SK-N-SH (cell line): ENCODE measurements around the gene RHOBTB1. TPM values are rescaled to one million over a fixed set of nuclear protein-coding genes. Genes with fewer than 3 reads are reported as not detected.

Experiments
- CTCF ChIA-PET: fragments of 300-600, 350-600 bp; formaldehyde crosslinking; extraction: SDS; loops from one replicate; lab custom pipeline; 2021; lab: Yijun Ruan, JAX
- POLR2A ChIA-PET: fragments of 350-600 bp; sonication (Branson Sonifier 250); formaldehyde crosslinking; extraction: SDS; loops from one replicate; lab custom pipeline; 2020; ENCODE audit warnings: antibody characterized with exemption, inconsistent platforms; lab: Yijun Ruan, JAX
- DNase-seq: peaks from one replicate; pipeline ENCODE4 v3.0.0; 2012
- H2AFZ ChIP-seq: fragments of 200-600 bp; sonication (generic); 2 replicates; pipeline ENCODE4 v1.8.1; 2016; ENCODE audit warnings: antibody characterized with exemption, mild to moderate bottlenecking, low read depth
- H3F3A ChIP-seq: fragments of 200-600 bp; sonication (generic); replicated peaks from 2 replicates; pipeline ENCODE3; 2016; ENCODE audit warnings: antibody characterized with exemption, mild to moderate bottlenecking; ENCODE audit not compliant: insufficient read depth
- H3K27ac ChIP-seq, 2 experiments: fragments of 200-500 bp in 1 of 2; fragments of 200-600 bp in 1 of 2; sonication (Bioruptor generic) in 1 of 2; sonication (generic), shearing (Covaris generic) in 1 of 2; 2 replicates each; pipeline versions ENCODE4 v1.5.1 to v1.6.1; 2014 to 2016; ENCODE audit warnings: low read depth in 2 of 2, inconsistent platforms in 1 of 2, low read length in 1 of 2, mild to moderate bottlenecking in 1 of 2, mixed read lengths in 1 of 2
- H3K27me3 ChIP-seq: fragments of 200-600 bp; sonication (generic), shearing (Covaris generic); 2 replicates; pipeline ENCODE4 v1.6.1; 2016; ENCODE audit warnings: mixed run types; ENCODE audit not compliant: insufficient read depth
- H3K36me3 ChIP-seq, 2 experiments: fragments of 200-500 bp in 1 of 2; fragments of 200-600 bp in 1 of 2; sonication (Bioruptor generic) in 1 of 2; sonication (generic) in 1 of 2; replicated peaks in 1 of 2; 2 replicates each; pipeline versions ENCODE3 to v1.5.1; 2014 to 2016; ENCODE audit warnings: low read length in 1 of 2, mild to moderate bottlenecking in 1 of 2; ENCODE audit not compliant: insufficient read depth in 2 of 2, control insufficient read depth in 1 of 2
- H3K4me1 ChIP-seq, 2 experiments: fragments of 200-500 bp in 1 of 2; fragments of 200-600 bp in 1 of 2; sonication (Bioruptor generic) in 1 of 2; sonication (generic), shearing (Covaris generic) in 1 of 2; 2 replicates each; pipeline versions ENCODE4 v1.5.1 to v1.6.1; 2014 to 2016; ENCODE audit warnings: low read depth in 1 of 2, low read length in 1 of 2, mixed run types in 1 of 2; ENCODE audit not compliant: insufficient read depth in 2 of 2, control insufficient read depth in 1 of 2
- H3K4me2 ChIP-seq: fragments of 200-600 bp; sonication (generic), shearing (Covaris generic); 2 replicates; pipeline ENCODE4 v1.6.1; 2017; ENCODE audit warnings: mixed run types
- H3K4me3 ChIP-seq, 2 experiments: fragments of 200-500 bp in 1 of 2; fragments of 200-600 bp in 1 of 2; sonication (Bioruptor generic) in 1 of 2; sonication (generic), shearing (Covaris generic) in 1 of 2; 2 replicates each; pipeline versions ENCODE4 v1.5.1 to v1.8.1; 2014 to 2016; ENCODE audit warnings: low read depth in 2 of 2, inconsistent platforms in 1 of 2, low read length in 1 of 2, mild to moderate bottlenecking in 1 of 2, mixed read lengths in 1 of 2, moderate library complexity in 1 of 2
- H3K79me2 ChIP-seq: fragments of 200-600 bp; sonication (generic); 2 replicates; pipeline ENCODE4 v1.8.1; 2017; ENCODE audit warnings: mild to moderate bottlenecking; ENCODE audit not compliant: insufficient read depth
- H3K9ac ChIP-seq: fragments of 200-600 bp; sonication (generic); 2 replicates; pipeline ENCODE4 v1.6.1; 2017; ENCODE audit warnings: mixed run types
- H3K9me2 ChIP-seq: fragments of 200-600 bp; sonication (generic); 2 replicates; pipeline ENCODE4 v1.6.1; 2017; ENCODE audit warnings: mixed run types
- H3K9me3 ChIP-seq: fragments of 200-600 bp; sonication (generic); 2 replicates; pipeline ENCODE4 v1.6.1; 2017; ENCODE audit warnings: mixed run types, mild to moderate bottlenecking, moderate library complexity
- H4K20me1 ChIP-seq: fragments of 200-600 bp; sonication (generic); 2 replicates; pipeline ENCODE4 v1.6.1; 2017; ENCODE audit warnings: mild to moderate bottlenecking, mixed run types; ENCODE audit not compliant: insufficient read depth
- CHD2 ChIP-seq: fragments of 150-350 bp; IDR thresholded peaks from 2 replicates; pipeline ENCODE4 v1.6.1; 2018; ENCODE audit warnings: low read length; ENCODE audit not compliant: partially characterized antibody
- EZH2phosphoT487 ChIP-seq: fragments of 200-600 bp; sonication (generic); IDR thresholded peaks from 2 replicates; pipeline ENCODE4 v1.6.1; 2017; ENCODE audit warnings: low read depth, mixed run types, mild to moderate bottlenecking, antibody characterized with exemption, moderate library complexity, borderline replicate concordance
- FOSL2 ChIP-seq: IDR thresholded peaks from 2 replicates; pipeline ENCODE4 v1.4.0; 2012; ENCODE audit warnings: low read depth, mild to moderate bottlenecking, moderate library complexity, borderline replicate concordance
- FOXJ3 ChIP-seq: sonication (generic); formaldehyde crosslinking; IDR thresholded peaks from 2 replicates; pipeline ENCODE4 v1.5.1; 2020; ENCODE audit warnings: mild to moderate bottlenecking, missing genetic modification reagents
- FOXM1 ChIP-seq: IDR thresholded peaks from 2 replicates; pipeline ENCODE4 v1.4.0; 2012; ENCODE audit warnings: low read depth, mild to moderate bottlenecking
- GABPA ChIP-seq: IDR thresholded peaks from 2 replicates; pipeline ENCODE4 v1.4.0; 2012; ENCODE audit warnings: low read depth, mild to moderate bottlenecking
- GATA2 ChIP-seq: sonication (generic); formaldehyde crosslinking; IDR thresholded peaks from 2 replicates; pipeline ENCODE4 v1.5.0; 2020; ENCODE audit warnings: mild to moderate bottlenecking, missing genetic modification reagents
- NFIC ChIP-seq: IDR thresholded peaks from 2 replicates; pipeline ENCODE4 v1.4.0; 2012; ENCODE audit warnings: borderline replicate concordance
- PBX3 ChIP-seq: IDR thresholded peaks from 2 replicates; pipeline ENCODE4; 2012
- POLR2AphosphoS5 ChIP-seq: IDR thresholded peaks from 2 replicates; pipeline ENCODE4 v1.6.1; 2012; ENCODE audit warnings: low read depth, low read length
- RAD21 ChIP-seq: IDR thresholded peaks from 2 replicates; pipeline ENCODE4 v1.6.1; 2012; ENCODE audit warnings: mild to moderate bottlenecking, low read length
- RFX5 ChIP-seq: IDR thresholded peaks from 2 replicates; pipeline ENCODE4 v1.6.1; 2012; ENCODE audit warnings: mild to moderate bottlenecking, improper control_type of control experiment, low read length
- RXRA ChIP-seq: IDR thresholded peaks from 2 replicates; pipeline ENCODE4 v1.4.0; 2012; ENCODE audit warnings: low read depth, mild to moderate bottlenecking, borderline replicate concordance
- SIN3A ChIP-seq: IDR thresholded peaks from 2 replicates; pipeline ENCODE4 v1.6.1; 2012; ENCODE audit warnings: low read depth, mild to moderate bottlenecking, low read length, moderate library complexity, borderline replicate concordance
- TAF1 ChIP-seq: IDR thresholded peaks from 2 replicates; pipeline ENCODE4 v1.6.1; 2012; ENCODE audit warnings: low read depth, mild to moderate bottlenecking, low read length, moderate library complexity, borderline replicate concordance
- TEAD4 ChIP-seq: IDR thresholded peaks from 2 replicates; pipeline ENCODE4 v1.4.0; 2012; ENCODE audit warnings: mild to moderate bottlenecking, borderline replicate concordance; ENCODE audit not compliant: insufficient read depth
- USF2 ChIP-seq: fragments of 150-350 bp; IDR thresholded peaks from 2 replicates; pipeline ENCODE4 v1.6.1; 2017; ENCODE audit warnings: antibody characterized with exemption, low read length, low read depth, borderline replicate concordance
- WGBS: methylation state at CpG from one replicate; pipeline ENCODE4 v1.1.6; 2017; ENCODE audit warnings: low lambda C conversion rate; 5-methylcytosine and 5-hydroxymethylcytosine counted together
- polyA plus RNA-seq, 3 experiments: library from polyadenylated mRNA; depleted of rRNA; stranded (reverse); fragments of >200 nt; gene quantifications; 2 replicates each; pipeline ENCODE4 v1.2.3, GENCODE V29; 2012
- TF ChIP-seq, protein P1 (sequence below): IDR thresholded peaks from 2 replicates; pipeline ENCODE4 v1.4.0; 2012; ENCODE audit warnings: low read depth, borderline replicate concordance
- TF ChIP-seq, protein P2 (sequence below): fragments of 150-350 bp; IDR thresholded peaks from 2 replicates; pipeline ENCODE4 v1.6.1; 2016; ENCODE audit warnings: mild to moderate bottlenecking, low read depth, low read length

RHOBTB1 gene
- polyA plus RNA-seq, 1 of the 3 experiments (the other 2 are of a cell fraction): 10.5 TPM

DNA sequence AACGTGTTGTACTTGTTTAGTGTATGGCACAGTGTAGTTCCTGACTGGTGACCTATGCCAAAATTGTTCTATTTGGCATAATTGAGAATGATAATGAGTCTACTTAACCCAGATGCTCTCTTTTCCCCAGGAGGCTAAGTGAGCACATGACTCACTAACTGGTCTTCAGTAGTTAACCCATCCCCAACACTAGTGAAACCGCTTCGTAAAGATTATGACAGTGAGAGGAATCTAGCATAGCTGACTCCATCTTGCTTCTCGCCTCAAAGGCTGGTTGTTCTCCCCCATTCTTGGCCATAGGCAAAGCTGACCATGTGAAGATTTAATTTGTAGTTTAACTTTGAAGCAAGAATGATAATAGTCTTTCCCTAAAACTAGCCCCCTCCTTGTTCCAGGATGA, 118.5 kb downstream of the RHOBTB1 start:
- Histone ChIP-seq H2AFZ (no peak overlapping the region), H3K4me3 (no peak overlapping the region), H3K36me3 (no peaks in the 10 kb centered on the region), H3F3A (peaks cover 24% of the 10 kb centered on the region), H3K4me2 (no peak overlapping the region), H3K79me2 (no peaks in the 10 kb centered on the region), H4K20me1 (no peaks in the 10 kb centered on the region), H3K27ac (no peak overlapping the region), H3K9ac (no peak overlapping the region), H3K9me2 (no peaks in the 10 kb centered on the region), H3K4me1 (peaks cover 4 to 21% of the 10 kb centered on the region in 2 experiments; a peak in 3 of 4 replicates), H3K9me3 (no peaks in the 10 kb centered on the region), H3K27me3 (no peaks in the 10 kb centered on the region)
- TF ChIP-seq FOXM1: no peak
- TF ChIP-seq RFX5: no peak
- TF ChIP-seq GATA2: no peak
- no peak for TF ChIP-seq CHD2
- TF ChIP-seq RXRA: no peak
- TF ChIP-seq GABPA: no peak
- no peak for TF ChIP-seq RAD21
- TF ChIP-seq FOXJ3 (CRISPR knock-in tag): no peak
- TF ChIP-seq, protein P1, sequence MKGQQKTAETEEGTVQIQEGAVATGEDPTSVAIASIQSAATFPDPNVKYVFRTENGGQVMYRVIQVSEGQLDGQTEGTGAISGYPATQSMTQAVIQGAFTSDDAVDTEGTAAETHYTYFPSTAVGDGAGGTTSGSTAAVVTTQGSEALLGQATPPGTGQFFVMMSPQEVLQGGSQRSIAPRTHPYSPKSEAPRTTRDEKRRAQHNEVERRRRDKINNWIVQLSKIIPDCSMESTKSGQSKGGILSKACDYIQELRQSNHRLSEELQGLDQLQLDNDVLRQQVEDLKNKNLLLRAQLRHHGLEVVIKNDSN: no peak
- no peak for TF ChIP-seq USF2
- TF ChIP-seq EZH2phosphoT487: no peak
- TF ChIP-seq NFIC: no peak
- TF ChIP-seq POLR2AphosphoS5: no peak
- TF ChIP-seq FOSL2: no peak
- TF ChIP-seq, protein P2, sequence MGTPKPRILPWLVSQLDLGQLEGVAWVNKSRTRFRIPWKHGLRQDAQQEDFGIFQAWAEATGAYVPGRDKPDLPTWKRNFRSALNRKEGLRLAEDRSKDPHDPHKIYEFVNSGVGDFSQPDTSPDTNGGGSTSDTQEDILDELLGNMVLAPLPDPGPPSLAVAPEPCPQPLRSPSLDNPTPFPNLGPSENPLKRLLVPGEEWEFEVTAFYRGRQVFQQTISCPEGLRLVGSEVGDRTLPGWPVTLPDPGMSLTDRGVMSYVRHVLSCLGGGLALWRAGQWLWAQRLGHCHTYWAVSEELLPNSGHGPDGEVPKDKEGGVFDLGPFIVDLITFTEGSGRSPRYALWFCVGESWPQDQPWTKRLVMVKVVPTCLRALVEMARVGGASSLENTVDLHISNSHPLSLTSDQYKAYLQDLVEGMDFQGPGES: no peak
- POLR2A ChIA-PET: no interaction called here
- DNase-seq: no peak
- CTCF ChIA-PET: interaction anchor here (2.1 kb wide), 1 partner anchor 139 kb away, joined by 10 read pairs; no protein-coding TSS in a partner anchor
- WGBS: 67% methylated on average over 4 of the region's 4 CpGs

GRCh38 chr10:60823324-60823723, 120.7 kb downstream of the RHOBTB1 start:
- Histone ChIP-seq H3K4me1 (peaks cover 5 to 24% of the 10 kb centered on the region in 2 experiments), H3K4me2 (no peak overlapping the region), H3K27ac (no peak overlapping the region), H3F3A (peaks cover 12% of the 10 kb centered on the region), H3K27me3 (no peaks in the 10 kb centered on the region), H3K4me3 (no peak overlapping the region), H3K9me3 (no peaks in the 10 kb centered on the region), H4K20me1 (no peaks in the 10 kb centered on the region), H3K36me3 (no peaks in the 10 kb centered on the region), H3K79me2 (no peaks in the 10 kb centered on the region), H2AFZ (no peak overlapping the region), H3K9me2 (no peaks in the 10 kb centered on the region), H3K9ac (no peak overlapping the region)
- ChIA-PET POLR2A (no interaction called here), CTCF (interaction anchor here (0.6 to 2.1 kb wide), 4 partner anchors 126 to 1080 kb away, joined by 3 to 10 read pairs (median 4); no protein-coding TSS in a partner anchor)
- TF ChIP-seq TAF1: no peak
- no peak for TF ChIP-seq GABPA
- TF ChIP-seq TEAD4: no peak
- TF ChIP-seq SIN3A: no peak
- TF ChIP-seq PBX3: no peak
- no peak for TF ChIP-seq NFIC
- TF ChIP-seq, protein P2: no peak
- TF ChIP-seq USF2: no peak
- DNase-seq: no peak
- WGBS: 100% methylated on average over 1 of the region's 1 CpG
